ENCODE measurements around the gene PRICKLE1. TPM values are rescaled to one million over a fixed set of nuclear protein-coding genes. Genes with fewer than 3 reads are reported as not detected.

Gene PRICKLE1
- total and polyA plus RNA-seq, 10 of the 15 experiments (the other 5 are each of a cell fraction or from before 2014, with no cell fraction given): 0.47 to 2.8 (median 0.86) TPM

GRCh38 chr12:42584651-42585111 is 4.9 kb downstream of the PRICKLE1 start (continued):
- TF ChIP-seq E4F1 (IDR thresholded peaks at IDR 0.05; ENCODE audit: borderline replicate concordance, partially characterized antibody): no peak
- no peak for TF ChIP-seq TCF7 (IDR thresholded peaks at IDR 0.05; ENCODE audit: borderline replicate concordance)
- no peak for TF ChIP-seq ZNF687 (IDR thresholded peaks at IDR 0.05)
- no peak for TF ChIP-seq SREBF1 (IDR thresholded peaks at IDR 0.05; ENCODE audit: low read length)

DNA sequence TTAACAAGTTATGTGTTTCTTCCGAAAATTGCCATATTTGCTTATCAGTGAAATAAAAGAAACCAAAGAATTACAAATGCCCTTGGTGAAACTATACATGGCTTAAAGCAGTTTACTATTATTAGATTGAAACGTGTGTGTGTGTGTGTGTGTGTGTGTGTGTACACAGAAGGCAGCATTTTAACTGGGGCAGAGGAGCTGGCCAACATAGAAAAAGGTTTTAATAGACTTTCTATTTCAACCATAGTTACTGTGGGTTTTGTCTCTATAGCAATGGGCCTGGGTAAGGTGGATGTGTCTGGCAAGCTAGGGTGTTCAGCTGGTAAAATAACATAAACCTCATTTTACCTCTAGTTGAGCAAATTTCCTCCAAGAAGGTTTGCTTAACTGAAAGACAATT is 6.5 kb downstream of the PRICKLE1 start:
- no peaks in the 10 kb centered on the region for H4K20me1 ChIP-seq (ENCODE audit: control insufficient read depth, insufficient read depth)
- no peaks in the 10 kb centered on the region for H3K4me1 ChIP-seq (ENCODE audit: control insufficient read depth, insufficient read depth, low read length)
- WGBS (ENCODE audit: insufficient coverage, insufficient replicate concordance, low lambda C conversion rate, missing lambda C conversion rate): 19% methylated on average over 2 of the region's 2 CpGs
- in situ Hi-C loops (cut with MboI): no loop called here
- H3K36me3 ChIP-seq (ENCODE audit: control insufficient read depth in 2 of 2, insufficient read depth in 2 of 2, low read length in 1 of 2): no peaks in the 10 kb centered on the region
- no peak overlapping the region for H3K4me3 ChIP-seq
- no peaks in the 10 kb centered on the region for H3K79me2 ChIP-seq (ENCODE audit: control insufficient read depth, insufficient read depth, low read length)
- no TSS peak for BruUV-seq (replicated peaks)
- no peak overlapping the region for H3K4me2 ChIP-seq (ENCODE audit: control insufficient read depth, insufficient read depth)
- no peaks in the 10 kb centered on the region for H3K9me3 ChIP-seq (replicated peaks; ENCODE audit: control insufficient read depth, insufficient read depth, low read length)
- intact Hi-C loops (cut with micrococcal nuclease; ENCODE audit: unreplicated experiment): no loop called here
- no peak for FAIRE-seq
- POLR2A ChIA-PET: no interaction called here
- SMC1A ChIA-PET (ENCODE audit: uncharacterized antibody, unreplicated experiment): interaction anchor here (0.8 to 1.5 kb wide), 4 partner anchors 14 to 755 kb away, joined by 3 to 5 read pairs (median 3); no protein-coding TSS in a partner anchor
- ATAC-seq: no peak
- no peak overlapping the region for H2AFZ ChIP-seq (ENCODE audit: control insufficient read depth, low read depth, low read length)
- H3K27ac ChIP-seq (ENCODE audit: control insufficient read depth, insufficient read depth): no peak overlapping the region
- RAD21 ChIA-PET (ENCODE audit: unreplicated experiment): no interaction called here
- H3K9ac ChIP-seq (ENCODE audit: control insufficient read depth, insufficient read depth, low read length): no peak overlapping the region
- CTCF ChIA-PET: no interaction called here
- H3K27me3 ChIP-seq (replicated peaks in 1 of 2; ENCODE audit: control insufficient read depth in 2 of 2, insufficient read depth in 2 of 2, low read length in 1 of 2): peaks cover 1 to 14% of the 10 kb centered on the region in 2 experiments; a peak in 3 of 4 replicates
- no peak for DNase-seq (ENCODE audit: low read depth, low spot score)
- TF ChIP-seq MYB (IDR thresholded peaks at IDR 0.05; ENCODE audit: borderline replicate concordance, low read depth, low read length) (no peak), ZNF622 (IDR thresholded peaks at IDR 0.05) (no peak), ZNF592 (IDR thresholded peaks at IDR 0.05) (no peak), ATF3 (IDR thresholded peaks at IDR 0.05; ENCODE audit: borderline replicate concordance, extremely low read depth, low read depth, low read length) (no peak), RUNX3 (IDR thresholded peaks at IDR 0.05; ENCODE audit: low read length) (no peak), ZNF207 (IDR thresholded peaks at IDR 0.05; ENCODE audit: borderline replicate concordance) (no peak), RCOR1 (conservative IDR thresholded peaks at IDR 0.05; ENCODE audit: low read depth, low read length) (no peak), SMARCA5 (IDR thresholded peaks at IDR 0.05) (no peak), CREB1 (IDR thresholded peaks at IDR 0.05; ENCODE audit: low read depth) (no peak)

All from GM12878 (cell line).